Fibroblast of skin of right biceps (primary cell): Measurements from ENCODE around the gene VAMP5.
"Not testable (repeated sequence)": the region's sequence is repeated elsewhere in the genome, so short reads cannot be mapped to it uniquely, and the experiment has no call there.

Experiments
- DNase-seq: peaks from one replicate; pipeline ENCODE4 v3.0.0-alpha.2; 2013

VAMP5 gene, protein sequence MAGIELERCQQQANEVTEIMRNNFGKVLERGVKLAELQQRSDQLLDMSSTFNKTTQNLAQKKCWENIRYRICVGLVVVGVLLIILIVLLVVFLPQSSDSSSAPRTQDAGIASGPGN

DNA sequence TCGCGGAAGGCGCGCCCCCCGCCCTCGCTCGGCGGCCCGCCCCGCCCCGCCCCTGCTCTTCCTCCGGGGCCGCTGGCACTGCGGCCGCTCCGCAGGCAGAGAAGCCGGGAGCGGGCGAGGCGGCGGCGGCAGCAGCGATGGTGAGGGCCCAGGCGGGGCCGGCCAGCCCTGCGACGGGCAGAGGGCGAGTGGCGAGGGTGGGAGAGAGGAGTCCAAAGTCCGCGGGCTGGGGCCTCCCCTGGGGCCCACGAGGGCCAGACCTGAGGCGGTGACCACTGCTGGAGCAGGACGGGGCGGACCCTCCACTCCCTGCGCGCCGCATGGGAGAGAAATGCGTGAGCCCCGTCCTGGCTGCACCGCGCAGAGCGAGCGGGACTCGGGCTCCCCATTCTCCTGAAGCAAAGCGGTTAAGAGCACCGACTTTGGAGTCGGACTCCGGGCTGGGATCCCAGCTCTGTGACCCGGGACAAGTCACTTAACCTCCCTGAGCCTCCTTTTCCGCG, at the start of gene VAMP5:
Gene VAMP5 (plus strand): TSS at position 78 of the 503 bp plus-strand sequence. CDS start 60 bp downstream, at position 138.
- DNase-seq, result peak; percentile 31

DNA sequence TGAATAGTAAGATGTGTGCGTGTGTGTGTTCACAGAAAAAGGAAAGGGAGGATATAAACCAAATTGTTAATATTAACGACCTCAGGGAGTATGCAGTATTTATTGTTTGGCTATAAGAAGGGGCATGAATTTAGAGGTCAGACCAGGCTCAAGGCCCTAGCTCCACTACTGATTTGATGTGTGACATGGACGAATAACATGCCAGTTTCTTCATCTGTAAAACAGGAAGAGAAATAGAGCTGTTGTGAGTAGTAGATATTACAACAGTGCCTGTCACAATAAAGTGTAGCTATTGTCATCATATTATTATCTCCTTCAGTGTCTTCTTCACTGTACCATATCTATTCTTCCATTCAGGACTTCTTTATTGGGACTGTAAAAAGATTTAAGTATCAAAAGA, 49.4 kb upstream of the VAMP5 start:
- no peak for DNase-seq

DNA sequence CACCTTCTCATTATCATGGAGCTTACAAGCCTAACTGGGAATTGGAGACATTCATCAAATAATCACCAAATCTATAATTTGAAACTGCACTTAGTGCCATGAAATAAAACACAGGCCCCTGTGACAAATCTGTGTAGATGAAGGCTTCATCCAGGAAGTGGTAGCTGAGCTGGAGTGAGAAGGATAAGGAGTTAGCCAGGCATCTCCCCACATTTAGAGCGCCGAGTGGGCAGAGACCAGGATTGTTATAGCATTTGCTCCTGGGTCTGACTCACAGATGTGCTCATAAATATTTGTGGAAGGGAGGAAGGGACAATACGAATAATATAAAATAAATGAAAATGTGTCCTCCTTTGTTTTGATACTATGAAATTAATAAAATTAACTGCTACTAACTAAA, 47.8 kb upstream of the VAMP5 start:
- peak; percentile 83 for DNase-seq

DNA sequence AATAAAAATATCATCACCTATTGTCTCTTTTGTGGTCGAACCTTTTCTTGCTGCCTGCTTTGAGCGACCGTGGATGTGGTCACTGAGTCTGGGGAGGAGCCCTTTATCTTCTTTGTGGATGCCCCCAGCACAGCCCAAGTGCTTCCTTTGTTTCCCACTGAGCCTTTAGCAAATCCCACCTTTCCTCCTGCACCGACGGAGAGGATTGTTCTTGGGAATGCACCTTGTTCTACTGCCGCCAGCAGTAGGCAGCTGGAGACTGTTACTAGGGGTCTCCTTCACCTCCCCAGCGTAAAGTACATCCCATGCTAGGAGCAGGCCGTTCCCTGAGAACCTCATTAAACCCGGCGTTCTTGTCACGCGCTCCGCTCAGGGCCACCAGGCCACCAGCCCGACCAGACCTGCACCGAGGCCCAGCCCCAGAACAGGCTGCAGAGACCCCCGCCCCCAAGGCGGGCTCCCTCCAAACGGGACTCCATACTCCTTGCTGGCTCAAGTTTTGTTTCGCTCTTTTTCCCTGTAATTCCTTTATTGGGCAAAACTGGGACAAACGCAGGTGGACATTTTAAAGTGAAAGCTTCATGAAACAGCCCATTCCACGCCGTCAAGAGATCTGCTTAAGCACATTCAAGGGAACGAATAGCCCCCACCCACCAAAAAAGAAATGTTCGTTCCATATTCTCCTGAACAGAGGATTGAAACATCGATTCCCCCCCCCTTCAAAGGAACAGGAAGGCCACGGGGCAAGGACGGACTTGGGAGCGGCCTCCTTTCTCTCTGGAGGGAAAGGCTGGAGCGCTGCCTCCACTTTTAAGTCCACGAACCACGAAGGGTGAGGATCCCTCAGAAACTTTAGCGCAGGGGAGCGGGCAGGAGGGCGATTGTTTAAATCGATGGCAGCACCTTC, 46.4 kb upstream of the VAMP5 start:
- DNase-seq, result peak; percentile 43

DNA sequence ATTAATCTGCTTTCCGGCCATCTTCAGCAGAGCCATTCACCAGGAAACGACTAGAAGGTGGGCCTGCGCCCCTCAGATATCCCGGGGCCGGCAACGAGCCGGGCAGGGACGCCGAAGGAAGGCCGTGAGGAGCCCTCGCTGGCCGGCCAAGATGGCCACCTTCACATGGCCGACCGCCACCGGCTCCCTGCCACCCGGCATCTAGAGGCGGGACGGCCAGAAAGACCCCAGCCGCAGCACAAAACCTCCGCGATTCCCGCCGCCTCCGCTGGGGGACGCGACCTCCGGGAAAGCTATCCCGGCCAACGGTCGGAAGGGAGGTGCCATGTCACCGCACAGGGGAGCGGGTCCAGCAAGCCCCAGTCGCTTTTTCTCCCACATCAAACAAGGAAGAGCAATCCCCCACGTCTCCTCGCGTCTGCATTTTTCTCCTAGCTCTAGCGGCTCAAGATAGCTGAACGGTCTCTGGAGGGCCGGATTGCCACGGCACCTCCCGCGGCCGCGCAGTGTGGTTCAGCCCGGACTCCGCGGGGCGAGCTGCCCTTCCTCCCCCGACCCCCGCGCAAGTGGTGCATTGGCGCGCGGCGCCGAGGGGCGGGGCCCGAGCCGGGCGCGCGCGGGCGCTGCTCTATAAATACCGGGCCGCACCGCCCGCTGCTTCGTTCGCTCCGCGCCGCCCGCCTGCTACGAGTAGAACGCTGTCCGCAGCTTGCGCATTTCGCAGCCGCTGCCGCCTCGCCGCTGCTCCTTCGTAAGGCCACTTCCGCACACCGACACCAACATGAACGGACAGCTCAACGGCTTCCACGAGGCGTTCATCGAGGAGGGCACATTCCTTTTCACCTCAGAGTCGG, 45.5 kb upstream of the VAMP5 start, which contains the start of gene MAT2A:
Gene MAT2A (plus strand): TSS at position 662 of the 854 bp plus-strand sequence. CDS start 120 bp downstream, at position 782.
- DNase-seq, result peak; percentile 95

DNA sequence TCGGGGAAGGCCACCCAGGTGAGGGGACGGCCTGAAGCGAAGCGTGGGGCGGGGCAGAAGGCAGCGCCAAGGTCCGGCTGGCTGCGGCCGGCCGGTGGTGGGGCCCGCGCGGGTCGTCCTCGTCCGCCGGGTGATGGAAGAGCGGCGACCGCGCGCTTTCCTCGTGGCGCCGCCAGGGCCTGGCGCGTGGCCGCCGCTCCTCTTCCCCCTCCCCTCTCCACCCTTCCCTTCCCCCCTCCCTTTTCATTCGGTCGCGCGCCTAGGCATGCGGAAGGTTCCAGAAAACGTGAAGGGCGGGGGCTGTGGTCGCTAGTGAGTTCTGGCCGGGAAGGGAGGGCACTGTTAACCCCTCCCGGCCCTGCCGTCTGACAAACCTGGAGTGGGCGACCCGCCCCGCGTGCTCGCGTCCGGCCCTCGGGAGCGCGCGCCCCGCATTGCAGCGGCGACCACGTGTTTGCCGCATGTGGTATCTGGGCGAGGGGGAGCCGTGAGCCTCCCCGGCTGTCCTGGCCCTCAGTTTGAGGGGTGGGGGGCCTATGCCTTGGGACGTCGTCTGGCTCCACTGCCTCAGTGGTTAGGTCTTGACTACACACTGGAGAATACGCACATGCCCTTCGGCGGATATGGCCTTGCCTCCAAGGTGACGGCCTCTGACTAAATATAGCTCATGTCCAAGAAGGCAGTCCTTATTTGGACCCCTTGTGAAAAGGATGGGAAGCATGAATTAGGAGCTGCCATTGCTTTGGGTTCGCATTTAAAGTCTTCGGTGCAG, 44.7 kb upstream of the VAMP5 start:
- peak; percentile 74 for DNase-seq

DNA sequence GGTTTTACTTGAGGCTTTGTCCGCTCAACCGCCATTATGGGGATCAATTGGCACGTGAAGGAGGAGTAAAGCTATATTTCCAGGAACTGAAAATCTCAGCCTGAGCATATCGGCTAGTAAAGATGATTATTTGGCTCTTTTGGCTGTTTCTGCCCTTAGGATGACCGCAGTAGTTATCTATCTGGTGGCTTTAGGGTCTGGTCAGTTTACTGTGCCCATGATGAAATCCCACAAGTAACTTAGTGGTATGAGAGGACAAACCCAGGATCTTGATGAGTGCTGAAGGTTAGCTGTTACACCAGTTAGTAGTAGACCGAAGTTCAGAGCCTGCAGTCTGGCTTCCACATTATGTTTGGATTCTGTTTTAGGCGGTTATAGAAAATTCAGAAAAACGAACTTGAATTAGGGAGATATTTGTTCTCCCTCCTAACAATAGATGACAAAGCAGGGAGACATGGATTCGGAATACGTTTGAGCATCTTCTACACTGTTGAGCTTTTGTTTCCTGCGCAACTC, 44.0 kb upstream of the VAMP5 start:
- DNase-seq, result no peak

DNA sequence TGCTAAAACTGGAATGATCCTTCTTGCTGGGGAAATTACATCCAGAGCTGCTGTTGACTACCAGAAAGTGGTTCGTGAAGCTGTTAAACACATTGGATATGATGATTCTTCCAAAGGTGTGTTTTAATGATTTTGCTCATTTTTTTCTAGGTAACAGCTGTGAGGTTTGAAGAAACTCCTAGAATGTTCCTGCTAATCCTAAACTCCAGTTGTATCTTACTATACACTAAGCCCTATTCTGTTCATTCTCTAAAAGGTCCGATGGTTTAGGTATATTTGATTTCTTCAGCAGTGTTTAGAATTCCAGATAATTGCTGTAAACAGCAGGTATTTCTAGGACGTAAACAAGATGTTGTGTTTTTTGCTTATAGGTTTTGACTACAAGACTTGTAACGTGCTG, 43.0 kb upstream of the VAMP5 start:
- no peak for DNase-seq

DNA sequence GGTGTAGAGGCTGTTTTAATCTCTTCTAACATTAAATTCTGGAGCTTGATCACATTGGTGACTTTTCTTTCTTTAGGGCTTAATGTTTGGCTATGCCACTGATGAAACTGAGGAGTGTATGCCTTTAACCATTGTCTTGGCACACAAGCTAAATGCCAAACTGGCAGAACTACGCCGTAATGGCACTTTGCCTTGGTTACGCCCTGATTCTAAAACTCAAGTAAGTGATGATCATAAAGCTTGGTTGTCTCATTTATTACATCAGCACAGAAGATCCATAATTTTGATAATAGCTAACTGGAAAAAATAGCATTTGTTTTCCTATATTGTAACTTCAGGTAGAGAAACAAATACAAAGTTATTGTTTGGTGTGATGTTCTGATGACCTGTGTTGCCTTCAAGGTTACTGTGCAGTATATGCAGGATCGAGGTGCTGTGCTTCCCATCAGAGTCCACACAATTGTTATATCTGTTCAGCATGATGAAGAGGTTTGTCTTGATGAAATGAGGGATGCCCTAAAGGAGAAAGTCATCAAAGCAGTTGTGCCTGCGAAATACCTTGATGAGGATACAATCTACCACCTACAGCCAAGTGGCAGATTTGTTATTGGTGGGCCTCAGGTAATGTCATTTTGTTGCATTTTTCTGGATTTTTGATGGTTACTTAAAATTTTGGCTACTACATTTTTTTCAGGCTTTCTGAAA, 42.3 kb upstream of the VAMP5 start:
- no peak for DNase-seq

DNA sequence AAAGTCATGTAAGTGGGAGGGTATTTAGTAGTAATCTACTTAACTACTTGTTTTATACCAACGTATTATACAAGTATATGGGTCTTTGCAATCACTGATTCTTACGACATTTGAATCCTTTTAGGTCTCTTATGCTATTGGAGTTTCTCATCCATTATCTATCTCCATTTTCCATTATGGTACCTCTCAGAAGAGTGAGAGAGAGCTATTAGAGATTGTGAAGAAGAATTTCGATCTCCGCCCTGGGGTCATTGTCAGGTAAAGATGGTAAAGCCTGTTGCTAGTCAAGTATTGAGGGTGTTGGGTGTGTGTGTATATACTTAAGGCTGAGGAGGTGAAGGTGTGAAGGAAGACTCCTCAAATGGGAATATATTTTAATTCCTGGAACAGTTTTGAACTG, 41.5 kb upstream of the VAMP5 start:
- no peak for DNase-seq

DNA sequence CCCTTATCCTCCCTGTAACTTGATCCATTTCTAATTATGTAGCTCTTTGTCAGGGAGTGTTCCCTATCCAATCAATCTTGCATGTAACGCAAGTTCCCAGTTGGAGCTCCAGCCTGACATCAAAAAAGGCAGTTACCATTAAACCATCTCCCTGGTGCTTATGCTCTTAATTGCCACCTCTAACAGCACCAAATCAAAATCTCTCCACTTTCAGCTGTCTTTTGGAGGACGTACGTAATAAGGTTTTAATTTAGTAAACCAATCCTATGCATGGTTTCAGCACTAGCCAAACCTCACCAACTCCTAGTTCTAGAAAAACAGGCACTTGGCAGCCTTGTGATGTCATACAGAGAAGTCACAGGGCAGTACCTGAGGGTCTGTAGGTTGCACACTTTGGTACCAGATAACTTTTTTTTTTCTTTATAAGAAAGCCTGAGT, 40.0 kb upstream of the VAMP5 start:
- not testable (repeated sequence) for DNase-seq

DNA sequence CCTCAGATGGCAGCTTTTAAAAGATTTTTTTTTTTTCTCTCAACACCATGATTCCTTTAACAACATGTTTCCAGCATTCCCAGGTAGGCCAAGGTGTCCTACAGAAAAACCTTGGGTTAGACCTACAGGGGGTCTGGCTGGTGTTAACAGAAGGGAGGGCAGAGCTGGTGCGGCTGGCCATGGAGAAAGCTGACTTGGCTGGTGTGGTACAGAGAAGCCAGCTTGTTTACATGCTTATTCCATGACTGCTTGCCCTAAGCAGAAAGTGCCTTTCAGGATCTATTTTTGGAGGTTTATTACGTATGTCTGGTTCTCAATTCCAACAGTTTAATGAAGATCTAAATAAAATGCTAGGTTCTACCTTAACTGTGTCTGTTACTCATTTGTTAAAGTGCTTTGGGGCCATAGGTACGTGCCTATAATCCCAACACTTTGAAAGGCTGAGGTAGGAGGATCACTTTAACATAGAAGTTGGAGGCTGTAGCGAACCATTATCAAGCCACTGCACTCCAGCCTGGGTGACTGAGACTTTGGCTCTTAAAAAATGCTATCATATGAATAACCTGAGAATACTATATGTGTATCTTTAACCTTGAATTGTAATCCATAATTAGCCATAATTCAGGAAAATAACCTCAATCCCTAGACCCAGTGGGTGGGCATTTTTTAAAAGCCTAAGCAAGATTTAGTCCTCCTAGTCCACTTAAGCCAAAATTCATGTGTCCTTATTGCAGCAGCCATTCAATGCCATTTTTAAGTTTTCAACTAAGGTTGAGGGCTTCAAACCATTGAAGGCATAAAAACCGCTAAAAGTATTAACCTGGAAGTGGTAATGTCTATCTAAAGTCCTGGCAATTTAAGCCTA, 39.1 kb upstream of the VAMP5 start:
- DNase-seq, result not testable (repeated sequence)

DNA sequence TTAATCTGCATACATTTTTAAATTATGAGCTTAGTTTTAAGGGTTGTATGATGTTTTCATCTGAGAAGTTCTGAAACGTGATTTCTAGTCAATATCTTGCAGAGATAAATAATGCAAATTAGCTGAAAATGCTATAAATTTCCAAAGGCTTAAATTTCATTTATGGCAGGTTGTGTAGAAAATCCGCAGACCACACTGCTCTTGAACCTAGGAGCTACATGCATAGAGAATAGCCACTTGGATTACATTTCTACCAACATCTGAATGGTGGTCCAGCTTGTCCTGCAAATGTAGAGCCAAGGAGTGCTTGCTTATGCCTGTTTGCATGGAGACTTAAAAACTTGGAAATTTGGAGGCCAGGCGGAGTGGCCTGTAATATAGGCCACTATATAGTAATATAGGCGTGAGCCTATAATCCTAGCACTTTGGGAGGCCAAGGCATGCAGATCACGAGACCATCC, 38.4 kb upstream of the VAMP5 start:
- DNase-seq, result no peak

DNA sequence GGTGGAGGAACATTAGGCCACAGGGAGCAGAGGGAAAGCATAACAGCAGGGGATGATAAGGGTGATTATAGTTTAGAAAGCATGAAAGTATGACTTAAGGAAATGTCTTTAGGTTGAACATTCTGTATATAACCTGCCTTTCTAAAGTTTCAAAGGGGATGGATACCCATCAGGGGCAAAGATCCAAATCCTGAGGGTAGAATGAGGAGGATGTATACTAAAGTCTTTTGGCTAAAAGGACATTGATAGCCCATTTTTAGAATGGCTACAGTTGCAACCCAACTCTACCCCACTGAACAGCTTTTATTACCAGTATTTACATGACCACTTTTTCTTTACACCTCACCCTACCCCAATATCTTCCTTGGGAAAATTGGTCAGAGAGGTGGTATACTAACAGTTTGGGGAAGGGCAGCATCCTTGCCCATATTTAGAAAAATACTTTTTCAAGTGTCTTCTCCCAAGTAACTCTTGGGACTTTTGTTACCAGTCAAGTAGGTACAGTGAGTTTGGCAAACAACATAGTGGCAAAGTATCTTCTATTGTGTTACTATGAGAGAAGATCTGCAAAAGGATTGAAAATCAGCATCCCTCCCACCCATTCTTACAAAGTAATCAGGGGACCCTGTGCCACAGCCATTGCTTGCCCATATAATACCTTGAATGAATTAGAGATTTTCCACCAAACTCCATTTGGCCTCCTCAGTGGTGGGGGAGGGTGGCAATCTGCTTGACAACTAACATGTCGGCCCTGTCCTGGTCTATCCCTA, 37.0 kb upstream of the VAMP5 start:
- DNase-seq, result no peak

DNA sequence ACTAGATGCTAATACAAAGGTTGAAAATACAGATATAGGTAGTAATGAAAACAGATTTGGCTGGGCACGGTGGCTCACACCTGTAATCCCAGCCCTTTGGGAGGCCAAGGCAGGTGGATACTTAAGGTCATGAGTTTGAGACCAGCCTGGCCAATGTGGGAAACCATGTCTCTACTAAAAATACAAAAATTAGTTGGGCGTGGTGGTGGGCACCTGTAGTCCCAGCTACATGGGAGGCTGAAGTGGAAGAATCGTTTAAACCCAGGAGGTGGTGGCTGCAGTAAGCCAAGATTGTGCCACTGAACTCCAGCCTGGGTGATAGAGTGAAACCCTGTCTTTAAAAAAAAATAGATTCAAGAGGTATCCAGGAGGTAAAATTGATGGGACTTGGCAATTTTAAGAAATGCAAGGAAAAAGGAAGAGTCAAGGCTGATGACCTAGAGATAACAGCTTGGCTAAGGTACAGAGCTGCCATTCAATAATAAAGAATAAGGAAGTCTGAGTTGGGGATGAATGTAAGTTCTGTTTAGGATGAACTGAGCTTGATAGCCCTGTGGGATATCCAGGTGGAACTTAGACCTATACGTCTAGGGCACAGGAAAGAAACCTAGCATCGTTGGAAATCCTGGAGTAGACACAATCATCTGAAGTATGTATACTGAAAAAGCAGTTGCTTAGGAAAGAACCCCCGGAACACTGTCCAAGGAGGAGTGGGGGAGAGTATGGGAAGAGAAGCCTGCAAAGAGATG, 36.2 kb upstream of the VAMP5 start:
- DNase-seq, result no peak

DNA sequence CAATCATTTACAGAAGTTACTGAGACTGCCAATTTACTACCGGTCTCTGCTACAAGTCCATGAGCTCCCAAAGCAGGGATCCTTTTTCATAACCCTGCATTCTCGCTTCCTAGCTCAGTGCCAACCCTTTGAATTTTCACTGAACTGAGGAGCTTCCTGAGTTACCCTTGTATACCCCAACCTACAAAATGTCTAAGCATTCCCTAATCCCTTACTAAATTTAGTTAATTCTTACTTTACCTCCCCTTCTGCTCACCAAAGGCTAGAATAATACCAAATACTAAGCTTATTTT, 35.7 kb upstream of the VAMP5 start:
- no peak for DNase-seq

DNA sequence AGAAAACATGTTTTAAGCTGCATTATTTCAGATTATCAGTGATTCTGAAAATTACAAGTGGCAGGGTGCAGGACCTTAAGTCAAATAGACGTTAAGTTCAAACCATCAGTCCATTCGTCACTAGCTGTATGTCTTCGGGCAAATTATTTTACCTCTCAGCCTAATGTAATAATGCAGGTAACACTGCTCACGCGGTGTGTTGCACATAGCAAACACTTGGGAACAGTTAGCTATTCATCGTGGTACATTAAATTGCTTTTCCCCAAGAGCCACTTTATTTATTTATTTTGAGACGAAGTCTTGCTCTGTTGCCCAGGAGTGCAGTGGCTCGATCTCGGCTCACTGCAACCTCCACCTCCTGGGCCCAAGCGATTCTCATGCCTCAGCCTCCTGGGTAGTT, 35.1 kb upstream of the VAMP5 start:
- no peak for DNase-seq

DNA sequence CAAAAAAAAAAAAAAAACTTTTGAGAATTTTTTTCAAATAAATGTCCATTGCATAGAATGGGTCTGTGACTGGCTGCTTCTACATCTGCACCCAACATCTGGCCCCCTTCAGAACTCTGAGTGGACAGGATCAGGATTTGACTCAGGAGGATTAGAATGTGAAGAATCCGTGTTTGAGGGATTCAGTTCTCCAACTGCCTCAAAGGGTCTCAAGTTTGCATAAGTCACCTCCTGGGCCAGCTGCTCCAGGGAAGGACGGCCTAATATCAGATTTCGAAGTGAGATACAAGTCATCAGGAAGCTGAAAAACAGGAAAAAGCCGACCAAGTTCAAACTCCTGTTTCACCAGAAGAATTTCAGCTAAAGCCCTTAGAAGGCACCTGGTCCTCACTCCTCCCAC, 34.4 kb upstream of the VAMP5 start:
- DNase-seq, result peak; percentile 93

DNA sequence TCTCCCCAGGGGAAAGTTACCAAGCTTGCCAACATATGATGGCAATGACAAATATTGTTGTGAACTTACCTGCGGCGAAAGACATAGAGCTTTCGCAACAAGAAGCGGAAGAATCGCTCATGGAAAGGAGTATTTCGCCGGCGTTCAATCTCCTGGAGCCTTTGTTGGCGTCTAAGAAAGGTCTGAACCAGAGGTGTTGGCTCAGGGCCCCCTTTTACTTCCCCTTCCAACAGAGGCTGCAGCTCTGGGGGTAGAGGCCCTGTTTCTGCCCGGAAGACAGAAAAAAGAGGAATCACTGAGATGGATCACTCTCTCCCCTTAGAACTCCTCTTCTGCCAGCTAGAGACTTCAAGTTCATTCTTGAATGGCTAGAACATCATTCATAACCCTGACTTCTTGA, 33.7 kb upstream of the VAMP5 start:
- no peak for DNase-seq
